Fibroblast of the conjunctiva (primary cell): ENCODE measurements around the gene ASB4.
"Not testable (repeated sequence)": the region's sequence is repeated elsewhere in the genome, so short reads cannot be mapped to it uniquely, and the experiment has no call there.

ENCODE experiments used
- DNase-seq: peaks from one replicate; pipeline ENCODE4 v3.0.0-alpha.2; 2010; ENCODE audit warnings: low read depth

The ASB4 gene

DNA sequence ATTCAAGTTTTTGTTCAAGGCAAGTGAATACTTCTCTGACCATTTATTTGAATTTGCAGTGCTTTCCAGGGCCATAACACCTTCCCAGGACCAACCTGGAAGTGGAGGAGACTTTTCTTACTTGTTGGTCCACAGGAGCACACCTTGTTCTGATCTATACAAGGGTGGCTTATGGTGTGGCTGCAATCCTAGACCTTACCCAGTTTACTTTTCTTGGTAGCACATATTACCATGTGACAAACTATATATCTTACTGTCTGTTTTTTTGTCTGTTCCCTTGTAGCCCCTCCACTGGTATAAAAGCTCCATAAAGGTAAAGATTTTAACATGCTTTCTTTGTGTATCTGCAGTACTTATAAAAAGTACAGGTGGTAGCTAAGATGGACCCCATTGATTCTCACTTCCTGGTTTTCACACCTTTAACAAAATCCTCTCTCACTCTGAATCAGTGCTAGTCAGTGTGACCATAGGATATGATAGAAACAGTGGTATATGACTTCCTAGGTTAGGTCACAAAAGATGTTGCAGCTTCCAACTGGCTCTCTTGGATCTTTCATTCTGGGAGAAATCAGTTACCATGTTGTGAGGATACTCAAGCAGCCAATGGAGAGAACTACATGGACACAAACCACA is 5.6 kb upstream of the ASB4 start:
- no peak for DNase-seq

DNA sequence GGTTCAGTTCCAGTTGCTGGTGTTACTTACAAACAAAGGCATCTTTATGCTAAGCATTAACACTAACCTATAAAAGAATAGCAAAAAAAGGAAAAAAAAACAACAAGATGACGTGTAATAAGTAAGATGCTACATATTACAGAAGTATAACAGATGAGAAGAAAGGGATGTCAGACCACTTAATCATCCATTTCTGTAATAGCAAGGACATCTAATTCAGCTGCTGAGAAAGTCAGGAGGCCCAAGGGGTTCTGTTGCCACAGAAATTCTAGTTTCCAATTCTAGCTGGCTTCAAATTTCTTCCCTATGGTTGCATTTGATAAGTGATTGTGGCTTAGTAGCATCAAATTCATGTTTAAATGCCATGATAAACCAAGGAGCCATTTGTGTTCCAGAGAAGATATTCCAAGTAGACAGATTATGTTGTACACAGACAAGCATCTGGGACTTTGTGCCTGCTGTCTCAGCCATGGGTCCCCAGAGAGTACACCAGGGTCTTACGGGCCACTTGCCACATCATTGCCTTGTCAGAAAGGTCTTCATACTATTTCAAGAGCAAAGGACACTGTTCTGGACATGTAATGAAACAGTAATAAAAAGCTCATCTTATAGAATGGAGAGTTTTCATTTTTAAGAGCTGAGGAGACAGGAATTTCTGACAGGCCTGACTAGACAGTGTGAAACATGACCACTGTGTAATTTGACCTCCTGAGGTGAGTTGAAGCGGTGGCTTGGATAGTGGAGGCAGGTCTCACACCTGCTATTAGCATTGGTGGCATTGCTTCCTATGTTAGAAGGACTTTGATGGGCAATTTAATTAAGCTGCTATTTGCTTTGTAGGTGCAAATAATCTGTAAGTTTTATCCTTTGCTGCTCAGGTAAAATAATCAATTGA is 4.2 kb upstream of the ASB4 start:
- no peak for DNase-seq

DNA sequence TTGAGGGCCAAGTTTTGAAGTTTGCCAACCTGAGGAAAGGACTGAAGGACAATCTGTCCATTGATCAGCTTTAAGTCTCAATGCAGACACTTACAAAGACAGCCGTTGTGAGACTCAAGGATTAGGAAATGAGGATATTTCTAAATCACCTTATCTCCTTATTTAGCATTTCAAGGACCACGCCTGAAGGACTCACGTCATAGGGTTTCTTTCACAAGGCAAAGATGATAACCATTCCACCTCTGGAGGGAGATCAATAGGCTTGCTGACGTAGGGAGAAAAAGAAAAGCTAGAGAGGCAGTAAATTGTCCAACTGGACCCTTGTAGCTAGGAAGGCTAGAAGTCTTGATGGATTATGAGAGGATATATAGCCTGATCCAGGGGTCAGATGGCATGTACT is 3.3 kb upstream of the ASB4 start:
- no peak for DNase-seq

DNA sequence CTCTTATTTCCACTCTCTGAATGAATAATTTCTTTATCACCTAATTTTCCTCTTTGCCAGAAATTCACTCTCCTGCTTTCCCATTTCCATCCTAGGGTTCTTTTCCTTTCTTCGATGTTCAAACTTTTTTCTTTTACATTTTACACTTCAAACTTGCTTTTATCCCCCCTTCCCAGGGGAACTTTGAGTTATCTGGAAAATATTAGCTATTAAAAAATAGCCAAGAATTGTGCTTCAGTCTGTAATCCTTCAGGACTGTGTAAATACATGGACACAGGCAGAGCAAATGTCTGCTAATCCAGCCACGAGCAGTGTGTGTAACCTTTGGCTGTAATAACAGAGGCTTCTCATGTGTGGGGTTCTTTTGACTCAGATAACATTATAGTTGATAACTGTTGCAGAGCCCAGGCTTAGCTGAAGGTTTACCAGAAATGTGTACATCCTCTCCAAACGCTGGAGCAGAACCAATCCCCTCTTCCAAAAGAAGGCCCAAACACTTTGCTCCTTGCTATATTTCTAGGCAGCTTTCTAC is 4.6 kb downstream of the ASB4 start:
- DNase-seq, result no peak

DNA sequence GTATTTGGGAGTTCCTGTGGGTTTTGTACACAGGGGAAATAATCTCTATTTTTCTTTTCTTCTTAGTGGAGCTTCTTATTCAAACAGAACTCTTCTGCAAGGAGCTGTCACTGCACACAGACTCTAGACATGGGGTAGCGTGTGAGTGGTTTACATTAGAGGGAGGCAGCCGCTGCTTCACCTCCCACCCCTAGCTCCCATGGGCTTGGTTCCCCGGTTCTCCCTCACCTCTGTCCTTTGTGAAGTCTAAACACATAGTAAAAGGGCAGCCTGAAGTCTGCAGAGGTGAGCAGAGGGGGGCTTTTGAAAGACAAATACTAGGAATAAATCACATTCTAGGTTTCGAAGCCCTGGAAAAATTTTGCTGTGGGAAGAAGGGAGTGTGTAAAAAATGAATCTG is 5.5 kb downstream of the ASB4 start:
- no peak for DNase-seq

DNA sequence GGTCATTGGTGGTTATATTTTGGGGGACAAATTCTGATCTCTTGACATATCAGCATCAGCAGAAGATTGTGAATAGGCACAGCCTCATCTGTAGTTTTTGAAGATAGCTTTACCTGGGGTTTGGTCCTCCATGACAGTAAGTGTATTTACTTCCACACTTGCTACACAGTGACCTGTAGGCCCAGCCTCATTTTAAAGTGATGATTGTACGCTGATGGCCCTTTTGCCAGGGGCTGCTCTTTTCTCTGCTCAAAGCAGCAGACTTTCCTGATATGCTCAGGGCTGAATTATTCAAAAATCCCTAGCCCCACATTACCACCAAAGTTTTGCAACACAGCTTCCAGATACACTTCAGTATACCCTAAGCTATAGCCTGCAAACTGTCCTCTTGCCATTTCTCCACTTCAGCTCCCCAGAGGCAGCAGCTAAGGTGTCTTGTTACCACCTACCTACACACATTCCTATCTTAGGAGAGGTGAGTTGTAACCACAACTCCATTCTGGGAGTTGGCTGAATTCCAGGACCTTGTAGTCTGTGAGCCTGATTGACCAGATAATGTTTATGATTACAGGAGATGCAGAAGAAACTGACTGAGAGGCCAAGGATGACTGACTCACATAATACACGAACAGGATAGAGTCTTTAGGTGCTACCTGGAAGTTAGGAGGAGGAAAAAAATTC is 6.0 kb downstream of the ASB4 start:
- no peak for DNase-seq

DNA sequence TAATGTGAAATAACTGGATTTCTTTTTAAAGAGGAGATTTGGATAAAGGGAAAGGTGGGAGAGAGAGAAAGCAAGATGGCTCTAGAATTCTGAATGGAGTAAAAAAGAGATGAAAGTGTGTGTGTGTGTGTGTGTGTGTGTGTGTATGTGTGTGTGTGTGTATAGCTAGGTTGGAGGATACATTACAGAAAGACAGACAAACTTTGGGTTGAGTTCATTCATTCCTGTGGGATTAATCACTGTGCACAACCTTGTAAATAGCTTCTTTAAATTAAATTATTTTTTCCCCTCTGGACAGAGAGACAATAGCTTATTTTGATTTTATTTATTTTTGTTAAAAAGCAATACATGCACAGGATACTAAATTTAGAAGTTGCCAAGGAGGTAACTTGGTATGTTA is 7.5 kb downstream of the ASB4 start:
- DNase-seq, result no peak

DNA sequence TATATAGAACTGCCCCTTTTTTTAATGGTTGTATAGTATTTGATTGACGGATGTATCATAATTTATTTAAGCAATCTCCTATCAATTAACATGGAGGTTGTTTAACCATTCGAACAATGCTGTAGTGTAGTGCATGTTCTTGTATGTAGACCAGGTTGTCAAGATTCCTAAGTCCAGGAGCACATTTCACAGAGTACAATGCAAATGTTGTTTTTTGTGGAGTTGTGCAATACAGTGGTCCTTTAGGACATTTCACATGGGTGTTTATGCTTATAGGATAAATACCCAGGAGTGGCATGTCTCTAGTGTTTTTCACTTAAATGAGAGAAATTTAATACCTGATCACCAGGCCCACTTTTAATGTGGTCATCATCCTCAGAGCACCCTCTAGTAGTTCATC is 8.1 kb downstream of the ASB4 start:
- DNase-seq, result no peak

DNA sequence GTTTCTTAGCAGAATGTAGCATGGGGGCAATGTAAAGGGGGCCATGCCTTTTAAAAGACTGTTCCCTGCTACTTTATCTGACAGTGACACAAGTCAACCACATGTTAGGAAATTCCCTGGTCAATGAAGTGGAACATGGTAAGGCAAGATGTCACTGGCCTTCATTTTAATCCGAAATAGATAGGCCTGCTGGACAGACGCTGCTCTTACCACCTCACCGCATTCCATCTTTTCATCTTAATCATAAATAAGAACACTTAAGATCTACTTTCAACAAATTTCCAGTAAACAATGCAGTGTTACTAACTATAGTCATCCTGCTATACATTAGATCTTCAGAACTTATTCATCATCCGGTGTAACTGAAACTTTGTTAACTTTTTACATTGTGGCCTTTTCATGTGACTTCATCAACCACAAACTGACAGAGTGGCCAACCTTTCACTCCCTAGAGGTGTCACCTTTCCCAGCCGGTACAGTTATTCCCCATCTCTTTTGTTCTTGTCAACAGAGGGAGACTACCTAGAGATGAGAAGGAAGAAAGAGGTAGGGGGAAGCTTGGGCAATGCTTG is 15.6 kb downstream of the ASB4 start:
- no peak for DNase-seq

DNA sequence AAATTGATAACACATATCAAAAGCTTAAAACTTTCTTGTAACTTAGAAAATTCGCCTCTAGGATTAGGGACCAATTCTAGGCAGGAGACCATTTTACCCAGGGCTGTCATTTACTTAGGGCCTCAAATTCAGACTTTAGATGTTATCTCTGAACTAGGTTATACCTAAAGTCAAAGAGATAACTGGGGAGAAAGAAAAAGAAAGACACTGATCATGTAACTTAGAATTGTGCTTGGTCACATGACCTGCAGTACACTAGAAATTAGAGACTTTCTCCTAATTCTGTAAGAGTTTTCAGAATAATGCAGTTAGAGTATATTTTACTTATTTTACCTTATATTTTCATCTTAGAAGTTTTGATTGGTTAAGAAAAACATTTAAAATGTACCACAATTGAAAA is 16.7 kb downstream of the ASB4 start:
- no peak for DNase-seq

DNA sequence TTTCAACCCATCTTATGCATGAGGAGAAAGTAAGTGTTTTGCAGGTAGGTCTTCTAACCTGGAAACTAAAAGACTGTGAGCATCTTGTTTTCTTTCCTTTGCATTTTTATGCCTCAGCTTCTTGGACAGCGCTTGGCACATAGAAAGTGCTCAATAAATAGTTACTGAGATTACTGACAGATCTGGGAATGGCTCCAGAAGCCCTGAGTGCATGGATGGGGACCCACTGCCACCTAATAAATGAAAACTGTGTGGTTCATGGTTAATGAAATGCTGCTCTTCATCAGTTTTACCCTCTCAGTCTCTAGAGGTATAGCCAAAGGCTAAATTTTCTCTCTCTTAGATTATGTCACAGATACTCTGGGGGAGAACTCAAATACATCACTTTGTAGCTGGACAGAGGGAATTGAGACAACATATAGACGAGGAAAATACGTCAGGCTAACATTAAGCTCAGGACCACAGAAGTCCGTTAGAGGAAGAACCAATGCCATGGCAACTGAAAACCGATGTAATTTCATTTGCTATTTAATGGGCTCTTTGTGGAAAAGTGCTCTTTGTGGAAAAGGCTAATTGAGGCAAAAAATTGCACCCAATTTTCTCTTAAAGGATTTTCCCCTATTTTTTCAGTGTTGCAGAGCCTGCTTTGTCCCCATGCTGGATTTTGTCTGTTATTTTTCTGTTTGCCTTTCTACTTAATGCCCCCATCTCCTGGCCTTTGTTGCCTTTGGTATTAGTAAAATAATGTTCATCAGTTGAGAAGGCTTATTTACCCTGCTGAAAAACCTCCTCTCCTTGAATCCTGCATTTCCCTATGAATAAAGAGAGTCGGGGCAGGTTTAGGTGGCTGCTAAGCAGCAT is 17.8 kb downstream of the ASB4 start:
- no peak for DNase-seq

DNA sequence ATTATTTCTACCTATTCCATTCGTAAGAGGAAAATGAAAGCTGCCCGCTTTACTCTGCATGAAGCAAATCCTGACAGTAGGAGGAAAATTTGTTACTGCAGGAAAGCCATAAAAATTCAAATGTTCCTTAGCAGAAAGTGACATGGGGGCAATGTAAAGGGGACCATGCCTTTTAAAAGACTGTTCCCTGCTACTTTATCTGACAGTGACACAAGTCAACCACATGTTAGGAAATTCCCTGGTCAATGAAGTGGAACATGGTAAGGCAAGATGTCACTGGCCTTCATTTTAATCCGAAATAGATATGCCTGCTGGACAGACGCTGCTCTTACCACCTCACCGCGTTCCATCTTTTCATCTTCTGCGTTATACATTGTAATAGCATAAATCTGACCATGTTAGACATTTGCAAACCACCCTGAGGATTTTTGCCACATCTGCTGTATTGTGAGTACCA is 18.4 kb downstream of the ASB4 start:
- DNase-seq, result not testable (repeated sequence)

DNA sequence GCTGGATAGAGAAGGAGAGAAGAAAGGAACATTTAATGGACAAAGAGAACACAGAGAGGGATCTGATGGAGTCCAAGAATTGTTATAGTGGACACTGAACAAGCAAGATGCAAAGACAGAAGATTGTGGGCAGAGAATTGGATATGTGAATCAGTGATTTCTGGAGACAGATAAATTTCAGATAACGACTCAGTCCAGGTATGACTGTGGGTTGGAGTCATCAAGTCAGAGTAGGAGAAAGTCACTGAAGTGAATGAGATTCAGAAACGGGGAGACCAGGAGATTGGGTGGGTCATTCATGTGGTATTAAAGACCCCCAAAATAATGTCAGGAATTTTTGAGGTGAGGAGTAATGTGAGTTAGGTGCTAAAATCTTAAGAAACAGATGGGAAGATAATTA is 23.0 kb downstream of the ASB4 start:
- DNase-seq, result no peak

DNA sequence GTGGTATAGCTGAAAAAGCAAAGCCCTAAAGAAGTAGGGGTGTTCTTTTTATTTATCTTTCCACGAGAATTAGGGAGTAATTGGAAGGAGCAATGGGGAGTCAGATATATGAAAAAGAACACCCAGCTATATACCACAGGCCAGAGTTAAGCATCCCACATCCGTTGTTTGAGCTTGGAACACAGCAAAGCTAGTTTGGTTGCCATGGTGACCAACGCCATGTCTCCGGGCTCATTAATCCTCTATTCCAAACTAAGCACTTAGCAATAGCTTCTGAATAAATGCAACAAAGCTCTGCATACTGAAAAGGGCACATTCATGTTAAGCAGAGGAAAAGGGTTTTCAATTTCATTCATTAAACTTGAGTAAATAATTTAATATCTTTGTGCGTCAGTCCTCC is 23.5 kb downstream of the ASB4 start:
- peak; percentile 23 for DNase-seq

DNA sequence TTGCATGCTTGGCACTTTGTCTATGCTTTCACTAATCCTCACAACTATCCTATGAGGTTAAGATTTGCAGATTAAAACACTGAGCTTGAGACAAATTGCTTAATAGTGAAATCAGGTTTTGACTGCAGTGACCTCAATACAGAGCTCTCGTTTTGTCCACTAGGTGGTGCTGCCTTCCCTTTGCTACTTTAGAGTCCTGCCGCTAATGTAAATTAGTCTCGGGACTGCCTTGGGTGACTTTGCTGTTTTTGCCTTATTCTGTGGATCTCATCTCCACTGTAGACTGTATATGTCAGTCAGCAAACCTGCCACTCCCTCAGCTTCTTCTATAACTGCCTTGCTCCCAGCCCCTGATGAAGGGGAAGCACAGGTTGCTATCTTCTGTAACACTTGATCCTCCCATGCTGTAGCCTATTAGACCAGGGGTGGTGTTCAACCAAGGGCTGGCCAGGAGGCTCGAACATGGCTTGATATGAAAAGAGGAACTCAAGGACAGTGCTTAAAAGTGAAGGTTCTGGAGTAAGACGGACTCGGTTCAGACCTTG is 26.0 kb downstream of the ASB4 start:
- peak; percentile 63 for DNase-seq

DNA sequence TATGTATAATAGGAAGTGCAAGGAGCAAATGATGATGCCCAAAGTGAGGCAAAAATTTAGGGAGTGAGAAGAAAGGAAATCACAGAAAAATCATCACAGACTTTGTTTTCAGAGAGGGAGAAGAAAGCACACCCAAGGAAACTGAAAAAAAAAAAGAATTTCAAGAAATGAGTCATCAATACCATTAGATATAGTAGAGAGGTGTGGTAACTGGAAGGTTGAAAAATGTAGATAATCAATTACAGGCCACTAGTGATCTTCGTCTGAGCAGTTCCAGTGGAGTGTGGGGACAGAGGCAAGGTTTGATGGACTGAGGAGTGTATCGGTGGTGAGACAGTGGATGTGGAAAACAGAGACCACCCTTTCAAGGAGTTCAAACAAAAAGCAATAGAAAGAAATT is 31.7 kb downstream of the ASB4 start:
- no peak for DNase-seq

DNA sequence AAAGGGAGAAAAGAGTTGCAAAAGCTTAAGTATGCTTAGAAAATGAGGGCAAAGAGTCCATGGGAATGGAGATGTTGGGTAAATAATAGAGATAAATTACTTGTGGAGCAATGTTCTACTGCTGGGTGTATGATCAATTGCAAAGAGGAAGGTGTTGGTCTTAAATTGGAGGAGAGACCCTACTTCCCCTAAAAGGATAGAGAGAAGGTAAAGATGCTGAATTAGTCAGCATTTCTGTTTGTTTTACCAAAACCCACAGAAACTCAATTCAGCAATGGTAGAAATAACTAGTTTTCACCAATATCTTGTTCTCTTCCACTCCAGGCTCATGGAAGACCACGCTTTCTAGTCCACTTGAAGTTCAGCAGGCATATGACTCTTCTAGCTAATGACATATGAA is 32.1 kb downstream of the ASB4 start:
- DNase-seq, result no peak

DNA sequence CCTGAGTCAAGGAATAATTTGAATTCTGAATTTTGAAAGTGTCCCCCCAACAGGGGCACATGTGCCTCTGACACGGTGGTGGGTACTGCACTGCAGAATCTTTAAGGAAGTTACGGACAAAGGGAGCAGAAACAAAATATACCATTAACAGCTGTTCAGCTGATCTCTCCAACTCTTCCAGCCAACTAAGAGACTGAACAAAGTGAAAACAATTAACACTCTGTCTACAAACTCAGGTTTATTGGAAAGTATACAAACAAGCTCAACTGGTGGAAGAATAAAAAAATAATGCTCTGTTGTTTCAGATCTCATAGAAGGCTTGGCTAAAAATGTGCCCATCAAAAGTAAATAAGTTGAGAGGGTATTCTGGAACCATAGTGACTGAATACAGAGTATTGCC is 34.4 kb downstream of the ASB4 start:
- no peak for DNase-seq

DNA sequence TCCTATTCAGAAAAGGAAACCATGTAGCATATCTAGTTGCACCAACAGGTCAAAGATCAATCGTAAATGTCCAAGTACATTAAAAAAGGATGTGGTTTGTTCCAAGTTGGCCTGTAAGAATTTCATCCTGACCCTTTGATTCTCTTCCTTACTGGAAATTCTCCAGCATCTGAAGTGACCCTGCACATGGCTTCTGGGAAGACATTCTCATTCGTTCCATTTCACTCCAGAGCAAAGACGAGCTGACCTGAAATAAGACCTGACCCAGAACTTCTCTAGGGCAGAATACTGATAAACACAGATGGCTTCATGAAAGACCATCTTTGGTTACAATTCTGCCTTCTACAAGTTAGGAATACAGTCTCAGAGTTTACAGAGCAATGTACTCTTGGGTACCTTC is 39.8 kb downstream of the ASB4 start:
- no peak for DNase-seq

DNA sequence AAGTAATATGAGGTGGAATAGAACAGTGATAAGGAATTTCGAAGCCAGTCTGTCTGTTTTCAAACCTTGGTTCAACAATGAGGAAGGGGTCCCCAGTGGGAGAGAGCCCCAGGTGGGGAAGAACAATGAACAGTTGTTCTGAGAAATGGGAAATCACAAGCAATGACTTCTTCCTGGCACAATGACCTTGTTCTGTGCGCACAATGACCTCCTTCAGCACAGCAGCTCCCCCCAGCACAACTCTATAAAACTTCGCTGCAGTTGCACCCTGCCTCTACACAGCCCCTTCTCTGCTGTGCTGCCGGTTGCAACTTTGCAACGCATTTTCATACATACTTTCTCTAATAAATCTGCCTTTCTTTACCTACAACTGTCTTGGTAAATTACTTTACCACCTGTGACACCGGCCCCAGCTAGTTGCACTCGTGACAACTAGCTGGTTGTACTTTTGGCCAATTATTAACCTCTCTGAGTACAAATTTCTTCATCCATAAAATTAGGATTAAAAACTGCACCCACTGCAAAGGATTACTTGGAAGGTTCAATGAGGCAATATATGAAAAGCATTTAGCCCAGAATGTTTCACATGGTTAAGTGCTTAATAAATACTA is 40.5 kb downstream of the ASB4 start:
- DNase-seq, result no peak
